HUES48 (cell line): ENCODE measurements around the gene NPIPB6.
"Not testable (repeated sequence)": the region's sequence is repeated elsewhere in the genome, so short reads cannot be mapped to it uniquely, and the experiment has no call there.

Experiments
- H3K27ac ChIP-seq: one replicate; pipeline ENCODE4 v1.7.0; 2013; ENCODE audit warnings: low read depth, low read length, inconsistent platforms
- H3K27me3 ChIP-seq: 2 replicates; pipeline ENCODE4 v1.6.1; 2013; ENCODE audit warnings: mild to moderate bottlenecking, low read length; ENCODE audit not compliant: control insufficient read depth, insufficient read depth
- H3K36me3 ChIP-seq: 2 replicates; pipeline ENCODE4 v1.6.1; 2013; ENCODE audit warnings: low read length; ENCODE audit not compliant: control insufficient read depth, insufficient read depth
- H3K4me1 ChIP-seq: 2 replicates; pipeline ENCODE4 v1.6.1; 2013; ENCODE audit warnings: mild to moderate bottlenecking, low read length; ENCODE audit not compliant: control insufficient read depth, insufficient read depth
- H3K4me3 ChIP-seq: 2 replicates; pipeline ENCODE4 v1.5.1; 2013; ENCODE audit warnings: mild to moderate bottlenecking, low read depth, low read length
- H3K9ac ChIP-seq: 2 replicates; pipeline ENCODE4 v1.6.1; 2013; ENCODE audit warnings: mild to moderate bottlenecking, low read depth, low read length, moderate library complexity
- H3K9me3 ChIP-seq: 2 replicates; pipeline ENCODE4 v1.6.1; 2013; ENCODE audit warnings: low read length; ENCODE audit not compliant: control insufficient read depth, insufficient read depth

The NPIPB6 gene

DNA sequence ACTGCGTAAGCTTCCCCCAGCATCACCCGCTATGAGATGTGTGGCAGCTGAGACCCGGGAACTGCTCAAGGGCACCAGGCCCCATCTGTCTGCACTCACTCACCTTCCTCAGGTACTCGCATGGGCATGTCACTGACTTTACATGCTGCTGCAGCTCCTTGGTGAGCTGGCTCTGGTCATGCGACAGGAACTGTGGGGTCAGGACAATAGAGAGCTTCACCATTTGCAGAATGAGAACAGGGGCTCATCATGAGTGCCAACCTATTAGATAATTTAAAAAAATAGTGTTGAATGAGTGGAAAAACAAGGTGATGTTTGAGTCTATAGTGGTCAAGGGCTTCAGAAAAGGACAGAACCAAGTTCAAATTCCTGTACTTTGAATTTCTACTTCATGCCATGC lies 708 bp downstream of the NPIPB6 start:
- not testable (repeated sequence) for H3K27ac ChIP-seq, H3K4me1 ChIP-seq, H3K27me3 ChIP-seq, H3K9ac ChIP-seq, H3K36me3 ChIP-seq, H3K9me3 ChIP-seq, H3K4me3 ChIP-seq

DNA sequence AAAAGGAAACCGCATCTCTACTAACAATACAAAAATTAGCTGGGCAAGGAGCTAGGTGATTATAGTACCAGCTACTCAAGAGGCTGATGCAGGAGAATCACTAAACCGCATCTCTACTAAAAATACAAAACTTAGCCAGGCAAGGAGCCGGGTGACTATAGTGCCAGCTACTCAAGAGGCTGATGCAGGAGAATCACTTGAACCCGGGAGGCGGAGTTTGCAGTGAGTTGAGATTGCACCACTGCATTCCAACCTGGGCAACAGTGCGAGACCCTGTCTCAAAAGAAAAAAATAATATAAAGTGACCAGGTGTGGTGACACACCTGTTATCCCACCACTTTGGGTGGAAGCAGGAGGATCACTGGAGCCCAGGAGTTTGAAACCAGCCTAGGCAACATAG lies 25.1 kb downstream of the NPIPB6 start:
- not testable (repeated sequence) for H3K9ac ChIP-seq, H3K4me3 ChIP-seq, H3K27ac ChIP-seq, H3K36me3 ChIP-seq, H3K27me3 ChIP-seq, H3K9me3 ChIP-seq, H3K4me1 ChIP-seq

DNA sequence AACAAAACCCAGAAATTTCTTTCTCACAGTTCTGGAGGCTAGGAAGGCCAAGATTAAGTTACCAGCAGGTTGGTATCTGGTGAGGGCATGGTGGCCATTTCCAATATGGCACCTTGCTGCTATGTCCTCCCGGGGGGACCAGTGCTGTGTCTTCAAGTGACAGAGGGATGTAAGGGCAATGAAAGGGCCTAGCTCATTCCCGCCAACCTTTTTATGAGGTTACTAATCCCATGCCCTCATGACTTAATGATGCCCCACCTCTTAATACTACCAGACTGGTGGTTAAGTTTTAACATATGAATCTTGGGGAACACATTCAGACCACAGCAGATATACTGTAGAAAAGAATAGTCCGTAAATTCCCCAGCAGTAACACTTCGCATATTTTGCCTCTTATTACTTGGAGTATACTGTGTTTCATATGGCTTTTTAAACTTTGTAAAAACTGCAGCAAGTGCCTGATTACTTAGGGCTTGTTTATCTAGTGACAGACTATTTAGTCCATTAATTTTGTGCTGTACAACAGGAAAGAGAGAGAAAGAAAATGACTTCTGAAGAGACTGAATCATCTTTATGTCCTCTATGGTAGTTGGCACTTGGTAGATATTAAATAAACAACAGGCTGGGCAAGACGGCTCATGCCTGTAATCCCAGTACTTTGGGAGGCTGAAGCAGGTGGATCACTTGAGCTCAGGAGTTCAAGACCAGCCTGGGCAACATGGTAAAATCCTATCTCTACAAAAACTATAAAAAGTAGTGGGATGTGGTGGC lies 26.2 kb downstream of the NPIPB6 start:
- H3K9ac ChIP-seq, H3K27ac ChIP-seq: not testable (repeated sequence)

DNA sequence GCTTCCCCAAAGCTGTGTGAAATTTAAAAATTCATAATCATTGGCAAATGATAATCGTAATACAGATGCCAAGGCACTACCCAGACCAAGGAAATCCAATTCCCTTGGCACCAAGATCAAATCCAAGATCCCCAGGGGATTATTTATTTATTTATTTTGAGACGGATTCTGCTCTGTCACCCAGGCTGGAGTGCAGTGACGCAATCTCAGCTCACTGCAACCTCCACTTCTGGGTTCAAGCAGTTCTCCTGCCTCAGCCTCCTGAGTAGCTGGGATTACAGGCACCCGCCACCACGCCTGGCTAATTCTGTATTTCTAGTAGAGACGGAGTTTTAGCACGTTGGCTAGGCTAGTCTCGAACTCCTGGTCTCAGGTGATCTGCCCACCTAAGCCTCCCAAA lies 27.6 kb downstream of the NPIPB6 start:
- H3K9ac ChIP-seq, H3K27ac ChIP-seq, H3K9me3 ChIP-seq, H3K4me3 ChIP-seq, H3K4me1 ChIP-seq, H3K36me3 ChIP-seq, H3K27me3 ChIP-seq: not testable (repeated sequence)

More for the DNA sequence above, 26.2 kb downstream of the NPIPB6 start:
- H3K36me3 ChIP-seq, H3K4me3 ChIP-seq, H3K4me1 ChIP-seq, H3K27me3 ChIP-seq, H3K9me3 ChIP-seq: not testable (repeated sequence)

DNA sequence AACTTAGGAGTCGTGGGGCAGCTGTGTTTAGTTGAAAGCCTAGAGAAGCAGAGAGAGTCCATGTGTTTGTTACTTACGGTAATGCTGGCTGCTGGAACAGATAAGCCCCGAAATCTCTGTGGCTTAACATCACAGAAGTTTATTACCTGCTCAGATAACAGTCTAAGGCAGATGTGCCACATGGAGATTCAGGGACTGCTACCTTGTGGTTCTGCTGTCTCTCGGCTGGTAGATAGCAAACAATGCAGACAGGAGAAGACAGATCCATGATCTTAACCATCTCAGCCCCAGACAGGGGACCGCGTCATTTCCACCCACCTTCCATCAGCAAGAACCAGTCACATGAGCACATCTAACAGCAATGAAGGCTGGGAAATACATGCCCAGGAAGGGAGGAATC lies 30.7 kb downstream of the NPIPB6 start:
- H3K27me3 ChIP-seq, H3K9me3 ChIP-seq, H3K4me1 ChIP-seq, H3K4me3 ChIP-seq, H3K36me3 ChIP-seq, H3K27ac ChIP-seq, H3K9ac ChIP-seq: not testable (repeated sequence)

DNA sequence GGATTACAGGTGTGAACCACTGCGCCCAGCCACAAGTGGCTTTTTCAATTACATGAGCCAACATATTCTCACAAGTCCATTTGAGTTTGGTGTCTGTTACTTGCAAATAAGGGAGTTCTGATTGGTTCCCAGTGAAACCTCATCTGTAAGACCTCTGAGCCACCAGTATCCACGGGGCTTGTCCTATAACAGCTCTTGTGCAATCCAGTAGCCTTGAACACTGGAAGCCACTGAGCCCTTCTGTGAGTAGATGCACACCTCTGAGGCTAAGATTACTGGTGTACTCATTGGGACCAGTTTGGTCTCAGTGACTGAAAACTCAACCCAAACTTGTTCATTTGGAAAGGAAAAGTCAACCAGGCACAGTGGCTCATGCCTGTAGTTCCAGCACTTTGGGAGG lies 32.3 kb downstream of the NPIPB6 start:
- not testable (repeated sequence) for H3K36me3 ChIP-seq, H3K27me3 ChIP-seq, H3K27ac ChIP-seq, H3K4me1 ChIP-seq, H3K9me3 ChIP-seq, H3K4me3 ChIP-seq, H3K9ac ChIP-seq

DNA sequence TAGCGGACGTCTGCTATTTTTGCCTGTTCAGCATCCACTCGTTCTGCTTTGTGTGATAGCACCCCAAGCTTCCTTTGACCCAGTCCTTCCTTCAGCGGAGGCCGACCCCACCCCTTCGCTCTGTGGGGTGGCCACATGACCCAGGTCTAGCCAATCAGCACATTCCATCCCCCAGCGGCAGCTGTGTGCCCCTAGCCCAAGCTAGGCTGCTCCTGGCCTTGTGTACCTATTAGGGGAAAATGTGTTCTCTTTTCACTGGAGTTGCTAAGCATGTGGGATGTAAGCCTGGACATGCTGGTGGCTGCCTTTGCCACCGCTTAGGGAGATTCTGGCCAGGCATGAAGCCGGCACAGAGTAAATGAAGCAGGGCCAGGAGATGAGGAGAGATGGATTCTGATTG lies 33.1 kb downstream of the NPIPB6 start:
- H3K27me3 ChIP-seq, H3K4me1 ChIP-seq, H3K36me3 ChIP-seq, H3K9ac ChIP-seq, H3K27ac ChIP-seq, H3K4me3 ChIP-seq, H3K9me3 ChIP-seq: not testable (repeated sequence)

DNA sequence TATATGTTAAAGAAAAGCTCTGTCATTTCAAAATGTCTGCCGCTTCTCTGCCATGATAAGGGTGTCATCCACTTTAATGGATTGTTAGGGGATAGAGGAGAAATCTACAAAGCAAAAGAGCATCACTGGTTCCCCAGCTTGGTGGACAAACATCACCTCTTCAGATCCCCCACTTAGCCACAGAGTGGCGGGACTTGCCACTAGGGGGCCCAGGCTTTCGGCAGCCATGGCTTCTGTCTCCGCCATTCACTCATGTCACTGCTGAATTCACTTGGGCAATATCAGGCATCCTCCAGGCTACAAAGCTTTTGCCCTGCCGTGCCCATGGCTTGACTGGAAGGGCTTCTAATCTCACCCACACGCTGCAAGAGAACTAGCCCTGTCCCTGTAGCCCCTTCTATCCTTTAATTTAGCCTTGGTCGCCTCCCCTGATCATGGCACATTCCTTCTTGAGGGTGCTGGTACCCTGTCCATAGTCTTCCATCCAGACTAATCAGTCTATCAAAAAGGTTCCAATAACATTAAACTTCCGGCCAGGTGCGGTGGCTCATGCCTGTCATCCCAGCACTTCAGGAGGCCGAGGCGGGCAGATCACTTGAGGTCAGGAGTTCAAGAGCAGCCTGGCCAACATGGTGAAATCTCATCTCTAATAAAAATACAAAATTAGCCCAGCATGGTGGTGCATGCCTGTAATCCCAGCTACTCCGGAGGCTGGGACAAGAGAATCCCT lies 36.3 kb downstream of the NPIPB6 start:
- Histone ChIP-seq H3K27me3 (no peaks in the 10 kb centered on the region), H3K27ac (no peak overlapping the region), H3K9me3 (no peaks in the 10 kb centered on the region), H3K4me3 (no peak overlapping the region), H3K4me1 (peaks cover 3% of the 10 kb centered on the region; the same call in 1 of the 2 replicates), H3K36me3 (no peaks in the 10 kb centered on the region), H3K9ac (no peak overlapping the region)

DNA sequence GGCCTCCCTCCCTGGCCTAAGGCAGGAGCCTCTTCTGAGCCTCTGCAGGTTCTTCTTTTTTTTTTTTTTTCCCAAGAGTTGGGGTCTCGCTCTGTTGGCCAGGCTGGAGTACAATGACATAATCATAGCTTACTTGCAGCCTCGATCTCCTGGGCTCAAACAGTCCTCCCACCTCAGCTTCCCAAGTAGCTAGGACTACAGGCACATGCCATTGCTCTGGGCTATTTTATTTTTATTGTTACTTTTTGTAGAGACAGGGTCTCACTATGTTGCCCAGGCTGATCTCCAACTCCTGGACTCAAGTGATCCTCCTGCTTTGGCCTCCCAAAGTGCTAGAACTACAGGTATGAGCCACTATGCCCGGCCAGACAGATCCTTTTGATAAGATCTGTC lies 38.4 kb downstream of the NPIPB6 start:
- Histone ChIP-seq H3K4me3 (no peak overlapping the region), H3K27ac (no peak overlapping the region), H3K36me3 (peaks cover 3% of the 10 kb centered on the region; the same call in 1 of the 2 replicates), H3K27me3 (no peaks in the 10 kb centered on the region), H3K9me3 (no peaks in the 10 kb centered on the region), H3K9ac (no peak overlapping the region), H3K4me1 (no peaks in the 10 kb centered on the region)

DNA sequence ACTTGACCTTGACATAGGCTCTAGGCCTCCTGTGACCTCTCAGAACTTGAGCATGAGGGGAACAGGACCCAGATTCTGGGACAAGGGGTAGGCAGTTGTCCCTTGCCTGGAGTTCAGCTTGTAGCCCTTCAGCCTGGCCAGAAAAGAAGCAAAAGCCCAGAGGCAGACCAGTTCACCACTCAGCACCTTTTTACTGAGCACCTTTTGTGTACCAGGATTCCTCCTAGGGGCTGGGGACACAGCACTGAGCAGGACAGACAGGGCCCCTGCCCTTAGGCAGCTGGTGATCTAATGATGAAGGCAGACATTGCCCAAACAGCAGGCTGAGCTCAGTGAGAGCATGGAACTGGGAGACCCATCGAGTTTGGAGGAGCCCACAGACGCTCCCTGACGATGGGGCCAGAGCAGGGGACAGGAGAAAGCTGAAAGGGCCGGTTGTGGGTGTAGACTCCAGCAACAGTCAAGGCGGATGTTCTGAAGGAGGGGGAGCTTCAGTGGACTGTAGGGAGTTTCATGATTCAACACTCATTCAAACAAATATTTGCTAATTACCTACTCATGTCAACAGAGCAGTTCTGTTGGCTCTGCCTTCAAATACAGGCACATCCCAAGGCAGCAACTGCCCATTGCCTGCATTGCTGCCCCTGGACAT lies 38.9 kb downstream of the NPIPB6 start:
- H3K9ac ChIP-seq, result no peak overlapping the region
- H3K4me3 ChIP-seq, result no peak overlapping the region
- H3K36me3 ChIP-seq, result peaks cover 7% of the 10 kb centered on the region
- H3K4me1 ChIP-seq, result no peaks in the 10 kb centered on the region
- no peaks in the 10 kb centered on the region for H3K9me3 ChIP-seq
- H3K27ac ChIP-seq, result no peak overlapping the region
- no peaks in the 10 kb centered on the region for H3K27me3 ChIP-seq

DNA sequence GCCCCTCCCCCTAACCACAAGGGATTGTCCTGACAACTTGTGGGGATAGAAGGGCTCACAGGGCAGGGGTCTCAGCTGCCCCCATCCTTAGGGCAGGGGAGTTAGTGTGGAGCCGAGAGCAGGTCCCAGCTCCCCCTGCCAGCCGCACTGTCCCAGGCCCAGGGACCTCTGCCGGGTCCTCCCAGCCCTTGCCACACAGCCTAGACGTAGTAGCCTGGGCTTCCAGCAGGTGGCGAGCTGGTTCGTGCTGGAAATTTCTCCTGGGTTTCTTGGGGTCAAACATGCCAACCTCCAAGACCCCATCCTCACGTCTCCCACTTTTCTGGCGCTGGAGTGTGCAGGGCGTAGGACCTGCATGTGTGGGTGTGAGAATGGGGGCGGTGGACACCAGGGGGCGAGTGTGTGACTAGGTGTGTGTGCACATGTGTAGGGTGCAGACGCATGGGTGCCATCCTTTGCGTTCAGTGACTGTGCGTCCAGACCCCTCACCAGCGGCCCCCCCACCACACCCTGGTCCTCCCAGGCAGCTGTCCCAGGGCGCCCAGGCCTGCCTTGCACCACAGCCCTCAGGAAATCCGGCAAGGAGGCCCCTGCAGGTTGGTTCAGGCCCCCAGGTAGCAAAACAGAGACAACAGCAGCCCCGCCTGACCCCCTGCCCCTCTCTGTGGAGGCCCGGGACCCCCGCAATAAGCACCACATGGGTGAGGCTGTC lies 41.5 kb downstream of the NPIPB6 start:
- no peaks in the 10 kb centered on the region for H3K4me1 ChIP-seq
- H3K9me3 ChIP-seq, result no peaks in the 10 kb centered on the region
- H3K9ac ChIP-seq, result no peak overlapping the region
- no peak overlapping the region for H3K4me3 ChIP-seq
- H3K36me3 ChIP-seq, result peaks cover 24% of the 10 kb centered on the region
- H3K27me3 ChIP-seq, result no peaks in the 10 kb centered on the region
- no peak overlapping the region for H3K27ac ChIP-seq
